GM12878 (cell line): Measurements from ENCODE around the gene NPBWR2. TPM values are rescaled to one million over a fixed set of nuclear protein-coding genes. Genes with fewer than 3 reads are reported as not detected.
"Not testable (repeated sequence)": the region's sequence is repeated elsewhere in the genome, so short reads cannot be mapped to it uniquely, and the experiment has no call there.

Source experiments
- ATAC-seq: fragments of 200-7000 bp; cut with Tn5 transposase; 3 replicates; pipeline ENCODE4 v1.9.1; 2020; ENCODE audit warnings: mild to moderate bottlenecking, moderate library complexity
- BruUV-seq: library from RNA; stranded (reverse); fragments of 400-500 nt; replicated peaks from 2 replicates; lab custom pipeline; 2021; lab: Mats Ljungman, UMichigan
- CTCF ChIA-PET: fragments of 300-600 bp; sonication (Branson Sonifier 250); formaldehyde crosslinking; extraction: SDS; loops from one replicate; lab custom pipeline; 2021; ENCODE audit warnings: inconsistent platforms; lab: Yijun Ruan, JAX
- POLR2A ChIA-PET: fragments of 350-600 bp; formaldehyde crosslinking; extraction: SDS; loops from one replicate; lab custom pipeline; 2021; ENCODE audit warnings: inconsistent platforms; lab: Charles Lee
- RAD21 ChIA-PET: fragments of 300-600 bp; sonication (Branson Sonifier 250); formaldehyde crosslinking; loops from one replicate; lab custom pipeline; 2023; ENCODE audit warnings: antibody characterized with exemption; ENCODE audit not compliant: unreplicated experiment; lab: Charles Lee
- SMC1A ChIA-PET: fragments of 300-600 bp; sonication (Branson Sonifier 250); formaldehyde crosslinking; loops from one replicate; lab custom pipeline; 2023; ENCODE audit not compliant: unreplicated experiment, uncharacterized antibody; lab: Charles Lee
- DNase-seq: peaks from one replicate; pipeline ENCODE4 v3.0.0-alpha.2; 2011; ENCODE audit warnings: low read depth, low spot score
- FAIRE-seq: peaks from 3 replicates; lab custom pipeline; 2011; peaks lifted over from hg19 to GRCh38; lab: Jason Lieb, UNC
- H2AFZ ChIP-seq: 2 replicates; pipeline ENCODE4 v1.6.0; 2011; ENCODE audit warnings: low read depth, low read length, control low read depth; ENCODE audit not compliant: control insufficient read depth
- H3K27ac ChIP-seq: 2 replicates; pipeline ENCODE4 v1.5.1; 2011; ENCODE audit warnings: control low read depth; ENCODE audit not compliant: control insufficient read depth, insufficient read depth
- H3K27me3 ChIP-seq, 2 experiments: replicated peaks in 1 of 2; 2 replicates each; pipeline versions ENCODE4 v1.6.0 to v1.6.1; 2011; ENCODE audit warnings: low read length in 1 of 2; ENCODE audit not compliant: control insufficient read depth in 2 of 2, insufficient read depth in 2 of 2
- H3K36me3 ChIP-seq, 2 experiments: 2 replicates each; pipeline ENCODE4 v1.5.1; 2011; ENCODE audit warnings: low read length in 1 of 2; ENCODE audit not compliant: control insufficient read depth in 2 of 2, insufficient read depth in 2 of 2
- H3K4me1 ChIP-seq: 2 replicates; pipeline ENCODE4 v1.6.1; 2011; ENCODE audit warnings: mild to moderate bottlenecking, low read length, moderate library complexity, mixed read lengths; ENCODE audit not compliant: control insufficient read depth, insufficient read depth
- H3K4me2 ChIP-seq: 2 replicates; pipeline ENCODE4 v1.6.0; 2011; ENCODE audit warnings: control low read depth; ENCODE audit not compliant: control insufficient read depth, insufficient read depth
- H3K4me3 ChIP-seq: fragments of 200-600 bp; sonication (generic); 2 replicates; pipeline ENCODE4 v1.5.1; 2016
- H3K79me2 ChIP-seq: 2 replicates; pipeline ENCODE4 v1.6.0; 2011; ENCODE audit warnings: low read length; ENCODE audit not compliant: control insufficient read depth, insufficient read depth
- H3K9ac ChIP-seq: 2 replicates; pipeline ENCODE4 v1.8.0; 2011; ENCODE audit warnings: low read length, control low read depth, mixed read lengths; ENCODE audit not compliant: control insufficient read depth, insufficient read depth
- H3K9me3 ChIP-seq: replicated peaks from 3 replicates; pipeline ENCODE4 v1.5.1; 2011; ENCODE audit warnings: mild to moderate bottlenecking, low read length; ENCODE audit not compliant: control insufficient read depth, insufficient read depth
- H4K20me1 ChIP-seq: 2 replicates; pipeline ENCODE4 v1.6.0; 2011; ENCODE audit not compliant: control insufficient read depth, insufficient read depth
- HDGF ChIP-seq: fragments of 450-650 bp; IDR thresholded peaks from 2 replicates; pipeline ENCODE4 v1.6.1; 2016; ENCODE audit warnings: antibody characterized with exemption
- JUNB ChIP-seq: IDR thresholded peaks from 2 replicates; pipeline ENCODE4 v1.6.1; 2016; ENCODE audit warnings: antibody characterized with exemption, mild to moderate bottlenecking
- RAD21 ChIP-seq: IDR thresholded peaks from 2 replicates; pipeline ENCODE4 v1.6.1; 2011; ENCODE audit warnings: mild to moderate bottlenecking, low read depth, low read length, moderate library complexity; ENCODE audit not compliant: insufficient read depth
- WGBS: methylation state at CpG from one replicate; pipeline ENCODE4 v1.1.6; 2016; ENCODE audit warnings: low lambda C conversion rate; ENCODE audit not compliant: insufficient replicate concordance, insufficient coverage; ENCODE audit errors: missing lambda C conversion rate; 5-methylcytosine and 5-hydroxymethylcytosine counted together
- in situ Hi-C: fragments of 300-500 bp; cut with MboI; formaldehyde crosslinking; loops from 9 replicates; pipeline ENCODE4 v1.14.3; 2018; ENCODE audit warnings: mixed read lengths
- intact Hi-C: fragments of 100-400 bp; cut with micrococcal nuclease; formaldehyde crosslinking; loops from one replicate; pipeline ENCODE4 v1.14.2; 2022; ENCODE audit not compliant: unreplicated experiment
- polyA plus RNA-seq, 11 experiments: library from polyadenylated mRNA; depleted of rRNA in 4 of 11; unstranded in 6 of 11; stranded (reverse) in 5 of 11; fragments of >200 nt; fragmentation: Nextera tagmentation in 4 of 11; fragmentation: Illumina TruSeq in 1 of 11; extraction: Ambion mirVana in 4 of 11; extraction: Trizol in 1 of 11; gene quantifications; 1 replicate in 1 of 11; 2 replicates in 10 of 11; pipeline versions ENCODE4 v1.2.1 to v1.2.3, GENCODE V29; 2011 to 2016; ENCODE audit warnings: inconsistent platforms in 2 of 11, missing spikeins in 2 of 11, low read depth in 1 of 11
- total RNA-seq, 4 experiments: library from RNA; depleted of rRNA in 3 of 4; stranded (reverse); fragments of >200 nt in 3 of 4; fragmentation: Illumina TruSeq in 1 of 4; extraction: Trizol in 1 of 4; gene quantifications; 2 replicates each; pipeline versions ENCODE4 v1.2.1 to v1.2.3, GENCODE V29; 2013 to 2021
- TF ChIP-seq, protein P1 (sequence below): IDR thresholded peaks from 2 replicates; pipeline ENCODE4 v1.6.1; 2012; ENCODE audit warnings: low read length, inconsistent platforms
- TF ChIP-seq, protein P2 (sequence below): fragments of 450-650 bp; IDR thresholded peaks from 2 replicates; pipeline ENCODE4 v1.6.1; 2017; ENCODE audit warnings: antibody characterized with exemption, mild to moderate bottlenecking, moderate library complexity
- TF ChIP-seq, protein P3 (sequence below): IDR thresholded peaks from 2 replicates; pipeline ENCODE4 v1.6.1; 2011; ENCODE audit warnings: borderline replicate concordance, low read depth, mild to moderate bottlenecking, moderate library complexity, low read length; ENCODE audit not compliant: insufficient read depth, poor library complexity, severe bottlenecking

Gene NPBWR2
- total and polyA plus RNA-seq, 10 of the 15 experiments (the other 5 are each of a cell fraction or from before 2014, with no cell fraction given): not detected

DNA sequence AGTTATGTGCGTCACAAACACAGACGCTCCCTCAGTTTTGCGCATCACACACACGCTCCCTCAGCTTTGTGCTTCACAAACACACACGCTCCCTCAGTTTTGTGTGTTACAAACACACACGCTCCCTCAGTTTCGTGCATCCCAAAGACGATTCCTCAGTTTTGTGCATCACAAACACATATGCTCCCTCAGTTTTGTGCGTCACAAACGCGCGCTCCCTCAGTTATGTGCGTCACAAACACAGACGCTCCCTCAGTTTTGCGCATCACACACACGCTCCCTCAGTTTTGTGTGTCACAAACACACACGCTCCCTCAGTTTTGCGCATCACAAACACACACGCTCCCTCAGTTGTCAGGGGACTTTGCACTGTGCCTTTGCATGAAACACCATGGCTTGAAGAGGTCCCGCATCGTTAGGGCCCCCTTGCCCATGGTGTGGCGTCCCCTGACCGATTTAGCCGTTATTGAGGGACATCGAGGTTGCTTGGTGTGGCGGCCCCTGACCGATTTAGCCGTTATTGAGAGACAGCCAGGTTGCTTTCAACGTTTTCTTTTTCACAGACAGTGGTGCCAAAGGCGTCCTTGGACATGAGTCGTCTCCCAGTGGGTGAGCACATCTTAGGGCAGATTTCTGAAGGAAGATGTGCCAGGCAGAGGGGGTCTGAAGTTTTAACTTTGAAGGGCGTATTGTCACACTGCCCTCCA is 28.8 kb upstream of the NPBWR2 start (continued):
- TF ChIP-seq, protein P1, sequence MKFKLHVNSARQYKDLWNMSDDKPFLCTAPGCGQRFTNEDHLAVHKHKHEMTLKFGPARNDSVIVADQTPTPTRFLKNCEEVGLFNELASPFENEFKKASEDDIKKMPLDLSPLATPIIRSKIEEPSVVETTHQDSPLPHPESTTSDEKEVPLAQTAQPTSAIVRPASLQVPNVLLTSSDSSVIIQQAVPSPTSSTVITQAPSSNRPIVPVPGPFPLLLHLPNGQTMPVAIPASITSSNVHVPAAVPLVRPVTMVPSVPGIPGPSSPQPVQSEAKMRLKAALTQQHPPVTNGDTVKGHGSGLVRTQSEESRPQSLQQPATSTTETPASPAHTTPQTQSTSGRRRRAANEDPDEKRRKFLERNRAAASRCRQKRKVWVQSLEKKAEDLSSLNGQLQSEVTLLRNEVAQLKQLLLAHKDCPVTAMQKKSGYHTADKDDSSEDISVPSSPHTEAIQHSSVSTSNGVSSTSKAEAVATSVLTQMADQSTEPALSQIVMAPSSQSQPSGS: no peak
- no peak for TF ChIP-seq HDGF
- TF ChIP-seq, protein P2, sequence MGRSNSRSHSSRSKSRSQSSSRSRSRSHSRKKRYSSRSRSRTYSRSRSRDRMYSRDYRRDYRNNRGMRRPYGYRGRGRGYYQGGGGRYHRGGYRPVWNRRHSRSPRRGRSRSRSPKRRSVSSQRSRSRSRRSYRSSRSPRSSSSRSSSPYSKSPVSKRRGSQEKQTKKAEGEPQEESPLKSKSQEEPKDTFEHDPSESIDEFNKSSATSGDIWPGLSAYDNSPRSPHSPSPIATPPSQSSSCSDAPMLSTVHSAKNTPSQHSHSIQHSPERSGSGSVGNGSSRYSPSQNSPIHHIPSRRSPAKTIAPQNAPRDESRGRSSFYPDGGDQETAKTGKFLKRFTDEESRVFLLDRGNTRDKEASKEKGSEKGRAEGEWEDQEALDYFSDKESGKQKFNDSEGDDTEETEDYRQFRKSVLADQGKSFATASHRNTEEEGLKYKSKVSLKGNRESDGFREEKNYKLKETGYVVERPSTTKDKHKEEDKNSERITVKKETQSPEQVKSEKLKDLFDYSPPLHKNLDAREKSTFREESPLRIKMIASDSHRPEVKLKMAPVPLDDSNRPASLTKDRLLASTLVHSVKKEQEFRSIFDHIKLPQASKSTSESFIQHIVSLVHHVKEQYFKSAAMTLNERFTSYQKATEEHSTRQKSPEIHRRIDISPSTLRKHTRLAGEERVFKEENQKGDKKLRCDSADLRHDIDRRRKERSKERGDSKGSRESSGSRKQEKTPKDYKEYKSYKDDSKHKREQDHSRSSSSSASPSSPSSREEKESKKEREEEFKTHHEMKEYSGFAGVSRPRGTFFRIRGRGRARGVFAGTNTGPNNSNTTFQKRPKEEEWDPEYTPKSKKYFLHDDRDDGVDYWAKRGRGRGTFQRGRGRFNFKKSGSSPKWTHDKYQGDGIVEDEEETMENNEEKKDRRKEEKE: no peak
- no peak for TF ChIP-seq RAD21

DNA sequence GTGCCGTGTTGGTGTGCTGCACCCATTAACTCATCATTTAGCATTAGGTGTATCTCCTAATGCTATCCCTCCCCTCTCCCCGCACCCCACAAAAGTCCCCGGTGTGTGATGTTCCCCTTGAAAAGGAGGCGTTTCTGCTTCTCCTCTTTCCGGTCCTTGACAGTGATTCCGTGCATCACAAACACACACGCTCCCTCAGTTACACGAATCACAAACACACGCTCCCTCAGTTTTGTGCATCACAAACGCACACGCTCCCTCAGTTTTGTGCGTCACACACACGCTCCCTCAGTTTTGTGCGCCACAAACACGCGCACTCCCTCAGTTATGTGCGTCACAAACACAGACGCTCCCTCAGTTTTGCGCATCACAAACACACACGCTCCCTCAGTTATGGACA is 27.4 kb upstream of the NPBWR2 start:
- FAIRE-seq, SMC1A ChIA-PET, H4K20me1 ChIP-seq, H3K27ac ChIP-seq, in situ Hi-C loops, ATAC-seq, H3K9me3 ChIP-seq, H3K36me3 ChIP-seq, H3K4me3 ChIP-seq: not testable (repeated sequence)
- TF ChIP-seq, protein P3, sequence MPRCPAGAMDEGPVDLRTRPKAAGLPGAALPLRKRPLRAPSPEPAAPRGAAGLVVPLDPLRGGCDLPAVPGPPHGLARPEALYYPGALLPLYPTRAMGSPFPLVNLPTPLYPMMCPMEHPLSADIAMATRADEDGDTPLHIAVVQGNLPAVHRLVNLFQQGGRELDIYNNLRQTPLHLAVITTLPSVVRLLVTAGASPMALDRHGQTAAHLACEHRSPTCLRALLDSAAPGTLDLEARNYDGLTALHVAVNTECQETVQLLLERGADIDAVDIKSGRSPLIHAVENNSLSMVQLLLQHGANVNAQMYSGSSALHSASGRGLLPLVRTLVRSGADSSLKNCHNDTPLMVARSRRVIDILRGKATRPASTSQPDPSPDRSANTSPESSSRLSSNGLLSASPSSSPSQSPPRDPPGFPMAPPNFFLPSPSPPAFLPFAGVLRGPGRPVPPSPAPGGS: peak; percentile 44
- TF ChIP-seq JUNB: peak; percentile 17; the same call in 1 of the 2 replicates
- TF ChIP-seq, all 136 proteins: peak for 2; not testable (repeated sequence) for 134
- CTCF ChIA-PET, BruUV-seq, DNase-seq, H3K79me2 ChIP-seq, POLR2A ChIA-PET, H3K4me2 ChIP-seq, intact Hi-C loops, H3K9ac ChIP-seq, RAD21 ChIA-PET, H3K4me1 ChIP-seq, H2AFZ ChIP-seq, H3K27me3 ChIP-seq: not testable (repeated sequence)
- 86% methylated on average over 19 of the region's 20 CpGs for WGBS
